HG03575 (cell line): ENCODE measurements around the gene GSAP.

Source experiments
- ATAC-seq: cut with Tn5 transposase; IDR thresholded peaks from one replicate; pipeline ENCODE4 v1.9.1; 2021; ENCODE audit not compliant: unreplicated experiment, insufficient number of reproducible peaks, low FRiP score; ENCODE audit errors: extremely low read depth

The GSAP gene

GRCh38 chr7:77269360-77270093 is 146.6 kb downstream of the GSAP start:
- no peak for ATAC-seq

GRCh38 chr7:77266291-77266794 is 149.8 kb downstream of the GSAP start:
- peak; percentile 81 for ATAC-seq

GRCh38 chr7:77265666-77266065 is 150.5 kb downstream of the GSAP start:
- ATAC-seq: no peak

GRCh38 chr7:77262316-77262715 is 153.8 kb downstream of the GSAP start:
- ATAC-seq: no peak
